Measurements from ENCODE around the gene SIAH1. TPM values are rescaled to one million over a fixed set of nuclear protein-coding genes. Genes with fewer than 3 reads are reported as not detected.
A peak's percentile ranks its signal among the peaks of the same experiment; 100 is the strongest.
"Not testable (repeated sequence)": the region's sequence is repeated elsewhere in the genome, so short reads cannot be mapped to it uniquely, and the experiment has no call there.

The SIAH1 gene
- total RNA-seq, 1 donor from 2014 or later = 60.0 TPM

DNA sequence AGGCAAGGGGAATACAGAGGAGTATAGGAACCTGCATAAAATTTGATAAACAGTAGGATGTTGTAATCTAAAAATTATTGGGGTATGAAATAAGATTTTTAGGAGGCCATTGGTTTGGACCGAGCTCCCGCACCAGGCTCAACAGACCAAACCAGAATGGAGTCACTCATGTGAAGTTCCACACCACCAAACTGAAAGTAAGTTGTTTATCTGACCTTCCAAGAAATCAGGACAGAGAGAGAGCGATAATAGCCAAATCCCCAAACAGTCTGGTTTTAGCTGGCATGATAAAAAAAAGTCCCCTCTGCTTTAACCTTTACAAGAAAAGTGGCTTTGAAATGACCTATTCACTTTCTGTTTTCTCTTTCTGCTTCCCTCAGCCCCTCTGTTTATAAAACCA, 45.7 kb upstream of the SIAH1 start:
- DNase-seq (ENCODE audit: low read depth) = no peak
- H3K36me3 ChIP-seq (ENCODE audit: control insufficient read depth, insufficient read depth, low read length) = no peaks in the 10 kb centered on the region
- no peaks in the 10 kb centered on the region for H3K27me3 ChIP-seq (ENCODE audit: control insufficient read depth, insufficient read depth, low read length)
- FAIRE-seq = no peak
- H3K4me3 ChIP-seq (ENCODE audit: low read depth, low read length) = no peak overlapping the region
- TF ChIP-seq, protein P1, sequence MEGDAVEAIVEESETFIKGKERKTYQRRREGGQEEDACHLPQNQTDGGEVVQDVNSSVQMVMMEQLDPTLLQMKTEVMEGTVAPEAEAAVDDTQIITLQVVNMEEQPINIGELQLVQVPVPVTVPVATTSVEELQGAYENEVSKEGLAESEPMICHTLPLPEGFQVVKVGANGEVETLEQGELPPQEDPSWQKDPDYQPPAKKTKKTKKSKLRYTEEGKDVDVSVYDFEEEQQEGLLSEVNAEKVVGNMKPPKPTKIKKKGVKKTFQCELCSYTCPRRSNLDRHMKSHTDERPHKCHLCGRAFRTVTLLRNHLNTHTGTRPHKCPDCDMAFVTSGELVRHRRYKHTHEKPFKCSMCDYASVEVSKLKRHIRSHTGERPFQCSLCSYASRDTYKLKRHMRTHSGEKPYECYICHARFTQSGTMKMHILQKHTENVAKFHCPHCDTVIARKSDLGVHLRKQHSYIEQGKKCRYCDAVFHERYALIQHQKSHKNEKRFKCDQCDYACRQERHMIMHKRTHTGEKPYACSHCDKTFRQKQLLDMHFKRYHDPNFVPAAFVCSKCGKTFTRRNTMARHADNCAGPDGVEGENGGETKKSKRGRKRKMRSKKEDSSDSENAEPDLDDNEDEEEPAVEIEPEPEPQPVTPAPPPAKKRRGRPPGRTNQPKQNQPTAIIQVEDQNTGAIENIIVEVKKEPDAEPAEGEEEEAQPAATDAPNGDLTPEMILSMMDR (IDR thresholded peaks at IDR 0.05; ENCODE audit: insufficient read depth, low read length, severe bottlenecking) = no peak

DNA sequence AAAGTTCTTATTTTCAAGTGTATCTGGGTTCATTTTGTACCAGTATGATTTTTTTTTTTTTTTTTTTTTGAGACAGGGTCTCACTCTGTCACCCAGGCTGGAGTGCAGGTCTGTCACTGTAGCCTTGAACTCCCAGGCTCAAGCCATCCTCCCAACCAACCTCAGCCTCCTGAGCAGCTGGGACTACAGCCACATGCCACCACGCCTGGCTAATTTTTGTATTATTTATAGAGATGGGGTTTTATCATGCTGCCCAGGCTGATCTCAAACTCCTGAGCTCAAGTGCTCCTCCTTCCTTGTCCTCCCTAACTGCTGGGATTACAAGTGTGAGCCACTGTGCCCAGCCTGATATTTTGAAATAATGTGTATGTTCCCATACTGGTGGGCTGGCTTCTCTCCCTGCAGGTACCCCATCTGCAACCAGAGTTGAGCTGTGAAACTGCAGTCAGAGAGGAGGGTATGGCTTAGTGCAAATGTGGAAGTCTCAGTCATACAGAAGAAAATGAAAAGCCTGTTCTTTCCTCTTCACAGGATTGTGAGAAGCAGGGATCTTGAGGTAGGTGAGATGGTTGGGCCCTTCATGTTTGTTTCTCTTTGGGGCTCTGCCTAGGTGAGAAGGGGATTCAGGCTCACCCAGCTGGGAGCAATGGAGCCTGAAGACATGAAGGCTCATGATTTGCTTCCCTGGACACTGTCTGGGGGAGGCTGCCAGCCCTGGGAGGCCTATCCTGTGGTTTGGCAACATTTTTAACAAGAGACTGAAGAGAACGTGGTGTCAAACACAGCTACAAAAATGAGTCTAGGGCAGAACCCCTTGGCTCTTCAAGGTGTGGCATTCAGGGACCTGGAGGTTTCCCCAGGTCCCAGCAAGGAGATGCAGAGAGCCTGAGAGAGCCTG, 41.3 kb upstream of the SIAH1 start:
- Histone ChIP-seq H3K27me3 (ENCODE audit: control insufficient read depth, insufficient read depth, low read length) (no peaks in the 10 kb centered on the region), H3K4me3 (ENCODE audit: low read depth, low read length) (no peak overlapping the region), H3K36me3 (ENCODE audit: control insufficient read depth, insufficient read depth, low read length) (no peaks in the 10 kb centered on the region)
- TF ChIP-seq, protein P1 (IDR thresholded peaks at IDR 0.05; ENCODE audit: insufficient read depth, low read length, severe bottlenecking) = no peak
- FAIRE-seq = peak; percentile 13
- no peak for DNase-seq (ENCODE audit: low read depth)

DNA sequence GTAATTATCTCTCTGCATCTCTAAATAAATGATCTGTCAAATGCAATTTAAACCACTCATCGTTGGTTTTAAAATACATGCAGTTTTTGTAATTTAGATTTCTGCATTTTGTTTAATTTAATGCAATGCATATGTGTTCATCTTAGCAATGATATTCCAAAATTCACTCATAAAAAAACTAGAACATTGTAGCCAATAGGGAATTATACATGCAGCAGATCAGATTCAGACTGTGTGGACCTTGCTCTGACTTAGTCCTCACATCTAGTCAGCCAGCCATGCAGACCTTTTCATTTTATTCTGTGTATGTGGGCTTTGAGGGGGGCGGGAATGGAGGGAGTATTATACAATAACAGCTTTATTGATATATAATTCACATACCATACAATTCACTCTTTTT, 37.3 kb upstream of the SIAH1 start:
- Histone ChIP-seq H3K27me3 (ENCODE audit: control insufficient read depth, insufficient read depth, low read length) (peaks cover 1% of the 10 kb centered on the region), H3K4me3 (ENCODE audit: low read depth, low read length) (no peak overlapping the region), H3K36me3 (ENCODE audit: control insufficient read depth, insufficient read depth, low read length) (no peaks in the 10 kb centered on the region)
- FAIRE-seq (no peak), DNase-seq (ENCODE audit: low read depth) (no peak)
- TF ChIP-seq, protein P1 (IDR thresholded peaks at IDR 0.05; ENCODE audit: insufficient read depth, low read length, severe bottlenecking) = no peak

DNA sequence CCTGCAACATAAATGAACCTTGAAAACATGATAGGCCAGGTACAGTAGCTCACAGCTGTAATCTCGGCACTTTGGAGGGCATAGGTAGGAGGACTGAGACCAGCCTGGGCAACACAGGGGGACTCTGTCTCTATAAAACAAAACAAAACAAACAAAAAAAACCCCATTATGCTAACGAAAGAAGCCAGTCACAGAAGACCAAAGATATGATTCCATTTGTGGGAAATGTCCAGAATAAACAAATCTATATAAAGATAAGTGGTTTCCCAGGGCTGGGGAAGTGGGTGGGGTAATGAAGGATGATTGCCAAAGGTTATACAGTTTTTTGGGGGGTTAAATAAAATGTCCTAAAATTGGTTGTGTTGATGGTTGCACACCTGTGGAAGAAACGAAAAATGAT, 36.5 kb upstream of the SIAH1 start:
- FAIRE-seq (no peak), DNase-seq (ENCODE audit: low read depth) (no peak)
- no peak overlapping the region for H3K4me3 ChIP-seq (ENCODE audit: low read depth, low read length)
- H3K27me3 ChIP-seq (ENCODE audit: control insufficient read depth, insufficient read depth, low read length) = peaks cover 1% of the 10 kb centered on the region
- H3K36me3 ChIP-seq (ENCODE audit: control insufficient read depth, insufficient read depth, low read length) = no peaks in the 10 kb centered on the region
- TF ChIP-seq, protein P1 (IDR thresholded peaks at IDR 0.05; ENCODE audit: insufficient read depth, low read length, severe bottlenecking) = no peak

DNA sequence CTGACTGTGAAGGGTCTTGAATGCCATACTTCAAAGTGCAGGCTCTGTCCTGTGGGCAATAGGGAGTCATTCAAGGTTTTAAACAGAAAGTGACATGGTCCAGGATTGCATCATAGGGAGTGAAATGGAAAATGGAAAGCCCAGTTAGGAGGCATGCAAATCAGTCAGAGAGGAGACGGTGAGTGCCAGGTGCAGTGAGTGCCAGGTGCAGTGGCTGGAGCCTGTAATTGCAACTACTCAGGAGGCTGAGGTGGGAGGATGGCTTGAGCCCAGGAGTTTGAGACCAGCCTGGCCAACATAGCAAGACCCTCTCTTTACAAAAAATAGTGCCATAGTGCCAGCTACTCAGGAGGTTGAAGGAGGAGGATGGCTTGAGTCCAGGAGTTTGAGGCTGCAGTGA, 35.2 kb upstream of the SIAH1 start:
- DNase-seq (ENCODE audit: low read depth) = no peak
- FAIRE-seq = no peak
- TF ChIP-seq, protein P1 (IDR thresholded peaks at IDR 0.05; ENCODE audit: insufficient read depth, low read length, severe bottlenecking) = no peak

DNA sequence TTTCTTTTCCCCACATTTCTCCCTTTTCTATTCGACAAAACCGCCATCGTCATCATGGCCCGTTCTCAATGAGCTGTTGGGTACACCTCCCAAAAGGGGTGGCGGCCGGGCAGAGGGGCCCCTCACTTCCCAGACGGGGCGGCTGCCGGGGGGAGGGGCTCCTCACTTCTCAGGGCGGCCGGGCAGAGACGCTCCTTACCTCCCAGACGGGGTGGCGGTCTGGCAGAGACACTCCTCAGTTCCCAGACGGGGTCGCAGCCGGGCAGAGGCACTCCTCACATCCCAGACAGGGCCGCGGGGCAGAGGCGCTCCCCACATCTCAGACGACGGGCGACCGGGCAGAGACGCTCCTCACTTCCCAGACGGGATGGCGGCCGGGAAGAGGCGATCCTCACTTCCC, 31.4 kb upstream of the SIAH1 start:
- DNase-seq (ENCODE audit: low read depth); FAIRE-seq; H3K4me3 ChIP-seq (ENCODE audit: low read depth, low read length); H3K36me3 ChIP-seq (ENCODE audit: control insufficient read depth, insufficient read depth, low read length); H3K27me3 ChIP-seq (ENCODE audit: control insufficient read depth, insufficient read depth, low read length): not testable (repeated sequence)

More for the DNA sequence above, 35.2 kb upstream of the SIAH1 start:
- peaks cover 1% of the 10 kb centered on the region for H3K27me3 ChIP-seq (ENCODE audit: control insufficient read depth, insufficient read depth, low read length)
- no peak overlapping the region for H3K4me3 ChIP-seq (ENCODE audit: low read depth, low read length)
- H3K36me3 ChIP-seq (ENCODE audit: control insufficient read depth, insufficient read depth, low read length) = no peaks in the 10 kb centered on the region
